Loucy (cell line): ENCODE data around the gene CATSPERD.
"Not testable (repeated sequence)": the region's sequence is repeated elsewhere in the genome, so short reads cannot be mapped to it uniquely, and the experiment has no call there.

Source experiments
- H2AFZ ChIP-seq: fragments of 200-600 bp; sonication (generic); 2 replicates; pipeline ENCODE4 v1.6.0; 2016; ENCODE audit warnings: antibody characterized with exemption, mild to moderate bottlenecking, low read length, moderate library complexity
- H3F3A ChIP-seq: fragments of 200-600 bp; 2 replicates; pipeline ENCODE4 v1.6.0; 2016; ENCODE audit warnings: antibody characterized with exemption, low read depth, mild to moderate bottlenecking
- H3K27me3 ChIP-seq: fragments of 200-600 bp; sonication (generic); 2 replicates; pipeline ENCODE4 v1.6.1; 2014; ENCODE audit warnings: low read length, mild to moderate bottlenecking; ENCODE audit not compliant: insufficient read depth, poor library complexity, severe bottlenecking
- H3K36me3 ChIP-seq: fragments of 200-600 bp; sonication (generic); 2 replicates; pipeline ENCODE4 v1.6.1; 2016; ENCODE audit warnings: low read length; ENCODE audit not compliant: insufficient read depth
- H3K4me1 ChIP-seq: fragments of 200-600 bp; sonication (generic); 2 replicates; pipeline ENCODE4 v1.5.1; 2014; ENCODE audit warnings: low read length, mild to moderate bottlenecking; ENCODE audit not compliant: insufficient read depth, poor library complexity, severe bottlenecking
- H3K4me2 ChIP-seq: fragments of 200-600 bp; sonication (generic); 2 replicates; pipeline ENCODE4 v1.6.0; 2014; ENCODE audit warnings: antibody characterized with exemption, low read length, low read depth, mild to moderate bottlenecking; ENCODE audit not compliant: poor library complexity, severe bottlenecking
- H3K4me3 ChIP-seq: fragments of 200-600 bp; sonication (generic); 2 replicates; pipeline ENCODE4 v1.5.1; 2014; ENCODE audit warnings: low read length, mild to moderate bottlenecking, mixed read lengths; ENCODE audit not compliant: poor library complexity, severe bottlenecking
- H3K79me2 ChIP-seq: fragments of 200-600 bp; sonication (generic); 2 replicates; pipeline ENCODE4 v1.6.1; 2014; ENCODE audit warnings: low read length; ENCODE audit not compliant: insufficient read depth
- H3K9ac ChIP-seq: fragments of 200-600 bp; sonication (generic); 2 replicates; pipeline ENCODE4 v1.6.0; 2014; ENCODE audit warnings: mild to moderate bottlenecking, low read depth, low read length, moderate library complexity; ENCODE audit not compliant: poor library complexity, severe bottlenecking
- H3K9me2 ChIP-seq: fragments of 200-600 bp; sonication (generic); replicated peaks from 2 replicates; pipeline ENCODE4 v1.6.1; 2016; ENCODE audit warnings: low read depth, low read length, mixed read lengths
- H3K9me3 ChIP-seq: fragments of 200-600 bp; sonication (generic); 2 replicates; pipeline ENCODE4 v1.6.1; 2014; ENCODE audit warnings: mild to moderate bottlenecking, antibody characterized with exemption, low read length, low read depth; ENCODE audit not compliant: insufficient read depth
- H4K20me1 ChIP-seq: fragments of 200-600 bp; sonication (generic); 2 replicates; pipeline ENCODE4 v1.6.0; 2014; ENCODE audit warnings: antibody characterized with exemption, low read length, mild to moderate bottlenecking; ENCODE audit not compliant: insufficient read depth, poor library complexity, severe bottlenecking
- EZH2phosphoT487 ChIP-seq: fragments of 200-600 bp; IDR thresholded peaks from 2 replicates; pipeline ENCODE4 v1.6.1; 2018; ENCODE audit warnings: antibody characterized with exemption, mild to moderate bottlenecking, moderate library complexity, borderline replicate concordance
- TF ChIP-seq, protein P1 (sequence below): fragments of 200-600 bp; sonication (generic); conservative IDR thresholded peaks from 2 replicates; pipeline ENCODE4 v1.5.1; 2014; ENCODE audit warnings: mild to moderate bottlenecking, antibody characterized with exemption, low read length

The CATSPERD gene

DNA sequence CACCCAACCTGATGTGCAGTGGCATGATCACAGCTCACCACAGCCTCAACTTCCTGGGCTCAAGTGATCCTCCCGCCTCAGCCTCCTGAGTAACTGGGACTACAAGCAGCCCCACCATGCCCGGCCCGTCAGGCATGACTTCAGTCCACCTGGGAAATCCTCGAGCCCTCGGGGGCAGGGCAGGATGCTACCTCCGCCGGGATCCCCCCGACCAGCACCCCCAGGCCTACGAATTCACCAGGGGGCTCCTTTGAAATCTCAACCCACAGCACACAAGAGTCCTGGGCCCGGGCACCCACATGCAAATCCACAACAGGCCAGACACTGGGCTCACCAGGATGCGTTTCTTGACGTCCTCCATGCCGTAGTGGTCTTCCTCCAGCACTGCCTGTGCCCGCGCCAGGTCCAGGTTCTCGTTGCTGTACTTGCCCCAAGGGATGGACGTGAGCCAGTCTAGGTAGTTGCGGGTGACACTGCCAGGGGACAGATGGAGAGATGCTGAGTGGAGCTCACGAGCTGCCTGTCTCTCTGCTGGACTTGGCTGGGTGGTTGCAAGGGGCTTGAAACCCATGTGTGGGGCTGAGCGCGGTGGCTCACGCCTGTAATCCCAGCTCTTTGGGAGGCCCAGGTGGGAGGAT, 19.9 kb upstream of the CATSPERD start:
- H3K79me2 ChIP-seq, result peaks cover 8% of the 10 kb centered on the region; the same call in 1 of the 2 replicates
- H3K4me1 ChIP-seq, result no peaks in the 10 kb centered on the region
- no peak overlapping the region for H3K4me3 ChIP-seq
- H3F3A ChIP-seq, result no peaks in the 10 kb centered on the region
- H3K36me3 ChIP-seq, result peaks cover 61% of the 10 kb centered on the region; the same call in 1 of the 2 replicates
- no peaks in the 10 kb centered on the region for H3K27me3 ChIP-seq
- H4K20me1 ChIP-seq, result peaks cover 9% of the 10 kb centered on the region
- no peaks in the 10 kb centered on the region for H3K9me3 ChIP-seq
- H3K9ac ChIP-seq, result no peak overlapping the region
- no peak for TF ChIP-seq EZH2phosphoT487
- TF ChIP-seq, protein P1, sequence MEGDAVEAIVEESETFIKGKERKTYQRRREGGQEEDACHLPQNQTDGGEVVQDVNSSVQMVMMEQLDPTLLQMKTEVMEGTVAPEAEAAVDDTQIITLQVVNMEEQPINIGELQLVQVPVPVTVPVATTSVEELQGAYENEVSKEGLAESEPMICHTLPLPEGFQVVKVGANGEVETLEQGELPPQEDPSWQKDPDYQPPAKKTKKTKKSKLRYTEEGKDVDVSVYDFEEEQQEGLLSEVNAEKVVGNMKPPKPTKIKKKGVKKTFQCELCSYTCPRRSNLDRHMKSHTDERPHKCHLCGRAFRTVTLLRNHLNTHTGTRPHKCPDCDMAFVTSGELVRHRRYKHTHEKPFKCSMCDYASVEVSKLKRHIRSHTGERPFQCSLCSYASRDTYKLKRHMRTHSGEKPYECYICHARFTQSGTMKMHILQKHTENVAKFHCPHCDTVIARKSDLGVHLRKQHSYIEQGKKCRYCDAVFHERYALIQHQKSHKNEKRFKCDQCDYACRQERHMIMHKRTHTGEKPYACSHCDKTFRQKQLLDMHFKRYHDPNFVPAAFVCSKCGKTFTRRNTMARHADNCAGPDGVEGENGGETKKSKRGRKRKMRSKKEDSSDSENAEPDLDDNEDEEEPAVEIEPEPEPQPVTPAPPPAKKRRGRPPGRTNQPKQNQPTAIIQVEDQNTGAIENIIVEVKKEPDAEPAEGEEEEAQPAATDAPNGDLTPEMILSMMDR, result no peak
- H2AFZ ChIP-seq, result no peak overlapping the region
- no peak overlapping the region for H3K4me2 ChIP-seq
- H3K9me2 ChIP-seq, result no peaks in the 10 kb centered on the region

DNA sequence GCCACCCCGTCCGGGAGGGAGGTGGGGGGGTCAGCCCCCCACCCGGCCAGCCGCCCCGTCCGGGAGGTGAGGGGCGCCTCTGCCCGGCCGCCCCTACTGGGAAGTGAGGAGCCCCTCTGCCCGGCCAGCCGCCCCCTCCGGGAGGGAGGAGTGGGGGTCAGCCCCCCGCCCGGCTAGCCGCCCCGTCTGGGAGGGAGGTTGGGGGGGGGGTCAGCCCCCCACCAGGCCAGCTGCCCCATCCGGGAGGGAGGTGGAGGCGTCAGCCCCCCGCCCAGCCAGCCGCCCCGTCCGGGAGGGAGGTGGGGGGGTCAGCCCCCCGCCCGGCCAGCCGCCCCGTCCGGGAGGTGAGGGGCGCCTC, 18.4 kb upstream of the CATSPERD start:
- H3K9me3 ChIP-seq, H3K9ac ChIP-seq, H3F3A ChIP-seq, H3K4me2 ChIP-seq, H3K27me3 ChIP-seq, H3K79me2 ChIP-seq, H4K20me1 ChIP-seq, H3K9me2 ChIP-seq, H3K4me3 ChIP-seq, H2AFZ ChIP-seq, H3K4me1 ChIP-seq: not testable (repeated sequence)
- H3K36me3 ChIP-seq, result peaks cover 61% of the 10 kb centered on the region; the same call in 1 of the 2 replicates

DNA sequence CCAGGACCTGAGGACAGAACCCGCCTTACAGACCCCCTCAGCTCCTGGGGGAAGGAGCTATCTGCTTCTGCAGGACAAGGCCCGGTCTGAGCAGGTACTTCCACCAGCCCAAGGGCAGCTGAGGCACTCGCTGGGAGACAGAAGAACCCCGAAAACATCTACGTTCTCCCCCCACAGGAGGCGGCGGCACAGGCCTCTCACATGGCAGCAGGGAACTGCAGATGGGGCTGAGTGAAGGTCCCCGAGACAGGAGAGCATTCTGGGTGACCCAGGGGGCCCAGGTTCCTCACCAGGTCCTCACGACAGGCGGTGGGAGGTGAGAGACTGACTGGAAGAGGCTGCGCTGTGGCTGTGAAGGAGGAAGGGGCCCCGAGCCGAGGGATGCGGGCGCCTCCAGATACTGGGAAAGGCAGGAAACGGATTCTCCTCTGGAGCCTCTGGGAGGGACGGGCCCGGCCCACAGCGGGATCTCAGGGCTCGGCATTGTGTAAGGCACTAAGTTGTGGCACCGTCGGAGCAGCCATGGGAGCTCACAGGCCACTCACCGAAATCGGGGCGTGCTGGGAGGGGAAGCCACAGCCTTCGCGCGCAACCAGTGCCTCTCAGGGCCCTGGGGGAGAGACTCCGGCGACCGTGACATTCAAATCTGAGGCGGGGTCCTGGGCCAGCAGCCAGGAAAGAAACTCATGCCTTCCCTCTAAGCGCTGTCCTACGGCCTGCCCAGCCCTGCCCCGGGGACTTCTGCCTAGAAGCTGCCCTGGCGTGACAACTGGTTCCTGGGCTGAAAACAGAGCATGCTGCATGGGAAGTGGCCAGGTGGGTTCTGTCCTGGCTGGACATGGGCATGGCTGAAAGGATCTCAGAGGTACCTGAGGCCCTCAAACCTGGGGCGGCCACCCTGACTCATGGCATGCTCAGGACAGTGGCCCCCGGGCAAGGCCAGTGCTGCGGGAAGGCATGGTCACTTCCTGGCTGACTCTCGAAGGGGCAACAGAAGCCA, 16.3 kb upstream of the CATSPERD start:
- TF ChIP-seq, protein P1, result no peak
- no peak for TF ChIP-seq EZH2phosphoT487
- H4K20me1 ChIP-seq, result peaks cover 2% of the 10 kb centered on the region
- no peaks in the 10 kb centered on the region for H3K9me2 ChIP-seq
- H3K4me2 ChIP-seq, result no peak overlapping the region
- H2AFZ ChIP-seq, result no peak overlapping the region
- H3K9me3 ChIP-seq, result no peaks in the 10 kb centered on the region
- no peaks in the 10 kb centered on the region for H3K4me1 ChIP-seq
- H3K4me3 ChIP-seq, result no peak overlapping the region
- no peaks in the 10 kb centered on the region for H3F3A ChIP-seq
- peaks cover 62% of the 10 kb centered on the region; the same call in 1 of the 2 replicates for H3K36me3 ChIP-seq
- H3K27me3 ChIP-seq, result no peaks in the 10 kb centered on the region
- no peak overlapping the region for H3K9ac ChIP-seq
- no peaks in the 10 kb centered on the region for H3K79me2 ChIP-seq
